ENCODE results near the gene NCF4.

Gene NCF4

GRCh38 chr22:36922105-36922608, 61.4 kb downstream of the NCF4 start:
- no peak for DNase-seq (ENCODE audit: low read depth in 2 of 2)

DNA sequence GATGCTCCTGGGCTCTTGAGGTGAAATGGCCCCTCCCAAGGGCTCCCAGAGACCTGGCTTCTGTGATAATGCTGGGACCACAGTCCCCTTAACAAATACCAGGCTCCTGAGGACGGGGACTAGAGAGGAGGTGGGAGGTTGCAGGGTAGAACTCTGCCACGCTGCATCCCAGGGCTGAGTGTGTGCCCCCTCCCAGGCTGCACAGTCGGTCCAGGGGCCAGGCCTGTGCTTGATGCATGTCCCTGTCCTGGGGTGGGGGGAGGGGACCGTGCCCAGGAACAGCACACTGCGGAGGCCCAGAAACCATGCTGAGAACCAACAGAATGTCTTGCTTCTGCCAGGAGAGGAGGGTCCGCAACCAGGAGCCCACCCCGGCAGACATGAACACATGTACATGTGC, 61.9 kb downstream of the NCF4 start:
- no peak for DNase-seq (ENCODE audit: low read depth in 2 of 2)

DNA sequence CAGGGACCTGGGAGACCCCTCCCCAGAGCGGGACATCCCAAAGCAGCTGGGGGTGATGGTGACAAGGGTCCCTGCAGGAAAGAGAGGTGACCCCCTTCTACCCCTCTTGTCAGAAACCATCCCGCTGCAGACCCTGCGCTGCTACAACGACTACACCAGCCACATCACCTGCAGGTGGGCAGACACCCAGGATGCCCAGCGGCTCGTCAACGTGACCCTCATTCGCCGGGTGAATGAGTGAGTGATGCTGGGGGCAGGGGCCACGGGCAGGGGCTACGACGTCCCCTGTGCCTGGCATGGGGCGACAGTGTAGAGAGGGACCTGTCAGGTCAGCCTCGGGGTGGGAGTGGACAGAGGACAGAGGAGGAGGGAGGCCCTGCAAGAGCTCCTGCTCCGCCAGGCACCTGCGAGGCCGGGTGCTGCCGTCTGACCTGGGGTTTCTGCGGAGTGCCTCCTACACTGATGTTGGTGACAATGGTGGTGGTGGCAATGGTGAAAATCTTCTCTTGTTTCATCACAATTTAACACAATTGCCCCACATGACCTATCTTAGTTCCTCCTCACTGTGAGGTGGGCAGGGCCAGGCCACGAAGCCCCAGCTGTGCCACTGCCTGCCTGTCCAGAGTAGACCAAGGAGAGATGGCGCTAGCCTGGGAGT, 62.5 kb downstream of the NCF4 start:
- no peak for DNase-seq (ENCODE audit: low read depth in 2 of 2)

- no peak for DNase-seq (ENCODE audit: low read depth in 2 of 2)
Measured at GRCh38 chr22:36924151-36924698, 63.4 kb downstream of the NCF4 start.

- no peak for DNase-seq (ENCODE audit: low read depth in 2 of 2)
Measured at GRCh38 chr22:36925388-36926290, 64.8 kb downstream of the NCF4 start.

GRCh38 chr22:36926309-36926708, 65.5 kb downstream of the NCF4 start:
- no peak for DNase-seq (ENCODE audit: low read depth in 2 of 2)

- DNase-seq (ENCODE audit: low read depth in 2 of 2) = no peak
Measured at GRCh38 chr22:36926721-36927435, 66.1 kb downstream of the NCF4 start.

All from stimulated activated CD8-positive, alpha-beta memory T cell treated with anti-CD3 and anti-CD28 coated beads, Interleukin-7, amount 100 ng/mL, for 1 hour (primary cell).